Aorta (tissue), 5 donors: ENCODE data around the gene ZNF273. TPM values are rescaled to one million over a fixed set of nuclear protein-coding genes. Genes with fewer than 3 reads are reported as not detected.

ENCODE experiments used
- ATAC-seq: fragments of 200-7000 bp; cut with Tn5 transposase; one replicate; pipeline ENCODE4 v1.9.1; 2022; ENCODE audit warnings: moderate library complexity; ENCODE audit not compliant: low FRiP score
- DNase-seq, 2 donors: peaks; one replicate each; pipeline ENCODE4 v3.0.0-alpha.2; 2020
- H3K27ac ChIP-seq, 2 donors: one replicate each; pipeline ENCODE4 v1.5.1; 2013; ENCODE audit warnings: low read length in 2 of 2, mild to moderate bottlenecking in 2 of 2, moderate library complexity in 2 of 2, control low read depth in 1 of 2, inconsistent platforms in 1 of 2, low read depth in 1 of 2
- H3K27me3 ChIP-seq, 2 donors: one replicate each; pipeline ENCODE4 v1.6.1; 2013; ENCODE audit warnings: control low read depth in 1 of 2, low read length in 1 of 2, mild to moderate bottlenecking in 1 of 2, moderate library complexity in 1 of 2; ENCODE audit not compliant: insufficient read depth in 2 of 2, control insufficient read depth in 1 of 2
- H3K36me3 ChIP-seq, 2 donors: one replicate each; pipeline ENCODE4 v1.6.1; 2013; ENCODE audit warnings: control low read depth in 1 of 2, low read length in 1 of 2, mild to moderate bottlenecking in 1 of 2; ENCODE audit not compliant: insufficient read depth in 2 of 2, control insufficient read depth in 1 of 2
- H3K4me1 ChIP-seq, 2 donors: one replicate each; pipeline ENCODE4 v1.6.1; 2013; ENCODE audit warnings: low read length in 2 of 2, control low read depth in 1 of 2, mild to moderate bottlenecking in 1 of 2, moderate library complexity in 1 of 2; ENCODE audit not compliant: insufficient read depth in 2 of 2, control insufficient read depth in 1 of 2
- H3K4me3 ChIP-seq, 2 donors: one replicate each; pipeline ENCODE4 v1.5.1; 2013; ENCODE audit warnings: low read length in 2 of 2, control low read depth in 1 of 2, mild to moderate bottlenecking in 1 of 2
- H3K9me3 ChIP-seq: one replicate; pipeline ENCODE4 v1.6.1; 2013; ENCODE audit warnings: mild to moderate bottlenecking, low read length; ENCODE audit not compliant: control insufficient read depth
- WGBS, 2 donors: extraction: QIAGEN DNeasy Blood & Tissue Kit; methylation state at CpG; one replicate each; pipeline ENCODE4 v1.1.7; 2013; 5-methylcytosine and 5-hydroxymethylcytosine counted together
- intact Hi-C, 2 donors: fragments of 100-400 bp; cut with DNase I; formaldehyde crosslinking; loops; one replicate each; pipeline versions ENCODE4 v1.14.2 to v1.15.0; 2022
- polyA plus RNA-seq, 2 donors: library from polyadenylated mRNA; stranded (reverse); fragments of 200-250 nt; gene quantifications; one replicate each; pipeline ENCODE4 v1.2.3, GENCODE V29; 2013
- total RNA-seq, 2 donors: library from RNA; stranded (reverse); fragmentation: NEBNext Ultra II Directional; extraction: Animal tissue kit (Norgen Biotek cat#: 25700); gene quantifications; one replicate each; pipeline ENCODE4 v1.2.1, GENCODE V29; 2021
- donor health status: healthy with polysubstance abuse.
- donor health status: Bipolar disorder and iron deficiency.
- donor health status: DM: no; HTN: no; CAD: no.
- donor health status: DM: no; HTN: no; CAD: no.
- donor health status: DM: yes; HTN: yes; CAD: no.

The ZNF273 gene
- total and polyA plus RNA-seq, 4 donors, result 1.9 to 15.7 (median 5.3) TPM

- Histone ChIP-seq H3K9me3 (peaks cover 2% of the 10 kb centered on the region), H3K36me3 (no peaks in the 10 kb centered on the region), H3K4me3 (no peak overlapping the region), H3K27ac (no peak overlapping the region), H3K4me1 (no peaks in the 10 kb centered on the region), H3K27me3 (no peaks in the 10 kb centered on the region)
- DNase-seq (no peak), ATAC-seq (no peak)
- intact Hi-C loops, result no loop called here
Observed at GRCh38 chr7:64965594-64965993, 62.5 kb downstream of the ZNF273 start.

- intact Hi-C loops, result no loop called here
- H3K27ac ChIP-seq, result no peak overlapping the region
- peaks cover 2 to 8% of the 10 kb centered on the region in 2 donors for H3K36me3 ChIP-seq
- no peaks in the 10 kb centered on the region for H3K4me1 ChIP-seq
- no peak for DNase-seq
- no peaks in the 10 kb centered on the region for H3K27me3 ChIP-seq
- H3K9me3 ChIP-seq, result peaks cover 1% of the 10 kb centered on the region
- no peak for ATAC-seq
- no peak overlapping the region for H3K4me3 ChIP-seq
- WGBS, 2 donors, result 97 to 99% methylated on average over 5 of the region's 5 CpGs
Observed at GRCh38 chr7:64978497-64979203, 75.6 kb downstream of the ZNF273 start.

Other genes with a start within 250 kb of the ZNF273 start
- gene ZNF107, start 237.1 kb upstream of the ZNF273 start, total RNA-seq, result 1 to 10 TPM; 7.1 to 9.5 TPM
- gene ZNF107, start 237.1 kb upstream of the ZNF273 start, polyA plus RNA-seq, result 1 to 10 TPM; 1.3 to 1.9 TPM
- gene ZNF138, start 108.8 kb upstream of the ZNF273 start, total RNA-seq, result 1 to 10 TPM; 6.1 to 9.2 TPM
- gene ZNF138, start 108.8 kb upstream of the ZNF273 start, polyA plus RNA-seq, result 1 to 10 TPM; 2.0 to 3.6 TPM
- gene ZNF117, start 87.8 kb downstream of the ZNF273 start, total RNA-seq, result 10 to 100 TPM; 15.3 to 28.0 TPM
- gene ZNF117, start 87.8 kb downstream of the ZNF273 start, polyA plus RNA-seq, result 1 to 10 TPM in 1 of 2 donors, under 1 TPM in 1; 0.50 to 6.1 TPM
- 10 to 100 TPM; 22.0 to 31.3 TPM for gene ERV3-1, start 103.4 kb downstream of the ZNF273 start, total RNA-seq
- 1 to 10 TPM; 1.5 to 6.2 TPM for gene ERV3-1, start 103.4 kb downstream of the ZNF273 start, polyA plus RNA-seq